Activated T-cell treated with anti-CD3 and anti-CD28 coated beads, Interleukin-2, amount 50 U/mL, for 48 hours (primary cell): Measurements from ENCODE around the gene POFUT2.
A peak's percentile ranks its signal among the peaks of the same experiment; 100 is the strongest.

Experiments
- DNase-seq, 2 experiments: peaks; one replicate each; pipeline ENCODE4 v3.0.0-alpha.2; 2020

The POFUT2 gene, protein sequence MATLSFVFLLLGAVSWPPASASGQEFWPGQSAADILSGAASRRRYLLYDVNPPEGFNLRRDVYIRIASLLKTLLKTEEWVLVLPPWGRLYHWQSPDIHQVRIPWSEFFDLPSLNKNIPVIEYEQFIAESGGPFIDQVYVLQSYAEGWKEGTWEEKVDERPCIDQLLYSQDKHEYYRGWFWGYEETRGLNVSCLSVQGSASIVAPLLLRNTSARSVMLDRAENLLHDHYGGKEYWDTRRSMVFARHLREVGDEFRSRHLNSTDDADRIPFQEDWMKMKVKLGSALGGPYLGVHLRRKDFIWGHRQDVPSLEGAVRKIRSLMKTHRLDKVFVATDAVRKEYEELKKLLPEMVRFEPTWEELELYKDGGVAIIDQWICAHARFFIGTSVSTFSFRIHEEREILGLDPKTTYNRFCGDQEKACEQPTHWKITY

DNA sequence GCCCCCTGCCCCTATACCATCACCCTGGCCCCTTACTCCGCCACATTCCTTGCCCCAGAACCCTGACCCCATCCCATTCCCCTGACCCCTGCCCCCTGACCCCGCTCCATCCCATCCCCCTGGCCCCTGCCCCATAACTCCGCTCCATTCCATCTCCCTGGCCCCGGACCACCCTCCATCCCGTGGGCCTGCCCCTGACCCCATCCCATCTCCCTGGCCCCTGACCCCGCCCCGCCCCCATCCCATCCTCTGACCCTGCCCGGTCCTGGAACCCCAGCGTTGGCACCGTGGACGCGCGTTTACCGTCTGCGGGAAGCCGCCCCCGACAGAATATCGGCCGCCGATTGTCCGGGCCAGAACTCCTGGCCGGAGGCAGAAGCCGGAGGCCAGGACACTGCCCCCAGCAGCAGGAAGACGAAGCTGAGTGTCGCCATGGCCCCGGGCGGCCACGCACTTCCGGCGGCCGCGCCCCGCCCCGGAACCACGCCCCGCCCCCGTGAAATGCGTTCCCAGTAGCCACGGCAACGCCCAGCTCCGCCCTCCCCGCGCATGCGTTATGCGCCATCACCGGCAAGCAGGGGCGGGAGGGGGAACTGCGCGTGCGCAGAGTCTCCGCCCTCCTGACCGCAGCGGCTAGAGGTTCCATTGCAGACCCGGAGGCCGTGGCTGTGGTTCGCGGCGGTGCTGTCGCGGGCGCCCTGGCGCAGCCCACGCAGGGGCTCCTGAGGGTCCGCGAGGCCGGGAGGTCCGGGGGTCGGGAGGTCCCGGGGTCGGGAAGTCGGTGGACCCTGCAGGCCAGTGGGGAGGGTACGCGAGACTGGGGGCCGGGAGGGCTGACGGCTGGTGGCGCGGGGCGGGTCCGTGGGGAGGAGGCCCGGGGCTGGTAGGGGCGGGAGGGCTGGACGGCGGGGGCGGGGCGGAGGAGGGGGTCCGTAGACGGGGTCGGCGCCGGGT is at the start of gene POFUT2:
TSS of gene POFUT2 (minus strand) at position 458 of the 954 bp plus-strand sequence. CDS start at position 434, 24 bp downstream.
- peak; percentile 99 for DNase-seq

DNA sequence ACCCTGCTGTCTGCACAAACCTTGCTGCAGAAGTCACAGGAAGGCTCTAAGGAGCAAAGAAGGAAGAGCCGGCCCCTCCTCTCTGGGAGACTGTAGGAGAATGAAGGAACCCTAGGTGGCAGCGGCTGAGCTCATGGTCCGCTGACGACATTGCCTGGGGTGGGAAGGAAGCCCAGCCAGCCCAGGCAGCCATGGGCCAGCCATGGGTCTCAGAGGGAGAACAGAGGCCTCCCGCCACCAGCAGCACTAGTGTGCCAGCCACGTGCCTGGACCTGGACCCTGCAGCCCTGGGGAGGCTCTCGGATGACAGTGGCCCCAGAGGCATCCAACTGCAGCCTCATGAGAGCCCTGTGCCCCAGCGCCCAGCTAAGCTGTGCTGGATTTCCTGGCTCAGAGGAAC is 49.2 kb upstream of the POFUT2 start:
- no peak for DNase-seq

DNA sequence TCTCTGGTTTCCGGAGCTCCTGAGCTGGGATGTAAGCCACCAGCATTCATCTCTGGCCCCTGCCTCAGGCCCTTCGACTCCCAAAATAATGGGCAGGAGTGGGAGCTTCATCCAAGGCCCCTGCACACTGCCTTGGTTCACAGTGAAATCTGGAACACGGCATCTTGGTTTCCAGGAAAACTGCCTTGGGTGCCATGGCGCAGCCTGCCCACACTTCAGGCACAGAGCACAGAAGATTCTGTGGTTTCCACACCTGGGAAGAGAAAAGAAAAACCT is 48.8 kb upstream of the POFUT2 start:
- no peak for DNase-seq

DNA sequence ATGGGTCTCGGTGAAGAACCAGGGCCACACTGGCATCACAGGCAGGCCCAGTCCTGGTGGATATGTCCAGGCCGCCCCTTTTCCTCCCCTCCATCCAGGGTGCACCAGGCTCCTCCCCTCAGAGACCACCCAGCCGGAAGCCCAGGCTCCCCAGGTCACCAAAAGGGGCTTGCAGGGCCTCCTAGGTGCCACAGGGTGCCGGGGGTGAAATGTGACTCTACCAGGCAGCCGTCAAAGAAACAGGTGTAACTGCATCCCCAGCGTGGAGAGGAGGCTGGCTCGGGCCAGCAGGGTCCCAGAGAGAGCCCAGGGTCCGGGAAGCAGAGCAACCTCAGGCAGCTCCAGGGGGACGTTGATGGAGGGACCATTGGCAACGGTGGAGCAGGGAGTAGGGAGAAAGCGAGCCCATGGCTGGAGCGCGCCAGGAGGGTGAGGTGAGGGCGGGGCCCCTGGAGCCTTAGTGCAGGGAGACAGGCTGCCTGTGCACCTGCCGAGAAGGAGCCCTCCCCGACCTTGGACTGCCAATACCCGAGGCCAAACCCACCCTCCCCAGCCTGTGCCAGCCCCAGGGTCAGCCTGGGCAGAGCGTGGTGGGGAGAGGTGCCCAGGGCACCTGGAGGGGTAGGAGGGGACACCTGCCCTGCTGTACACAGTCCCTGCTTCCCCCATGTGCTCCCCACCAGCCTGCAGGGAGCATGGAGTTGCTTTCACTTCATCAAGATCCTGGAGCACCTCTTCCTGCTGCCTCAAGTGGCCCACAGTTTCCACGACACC is 48.3 kb upstream of the POFUT2 start:
- DNase-seq: no peak

DNA sequence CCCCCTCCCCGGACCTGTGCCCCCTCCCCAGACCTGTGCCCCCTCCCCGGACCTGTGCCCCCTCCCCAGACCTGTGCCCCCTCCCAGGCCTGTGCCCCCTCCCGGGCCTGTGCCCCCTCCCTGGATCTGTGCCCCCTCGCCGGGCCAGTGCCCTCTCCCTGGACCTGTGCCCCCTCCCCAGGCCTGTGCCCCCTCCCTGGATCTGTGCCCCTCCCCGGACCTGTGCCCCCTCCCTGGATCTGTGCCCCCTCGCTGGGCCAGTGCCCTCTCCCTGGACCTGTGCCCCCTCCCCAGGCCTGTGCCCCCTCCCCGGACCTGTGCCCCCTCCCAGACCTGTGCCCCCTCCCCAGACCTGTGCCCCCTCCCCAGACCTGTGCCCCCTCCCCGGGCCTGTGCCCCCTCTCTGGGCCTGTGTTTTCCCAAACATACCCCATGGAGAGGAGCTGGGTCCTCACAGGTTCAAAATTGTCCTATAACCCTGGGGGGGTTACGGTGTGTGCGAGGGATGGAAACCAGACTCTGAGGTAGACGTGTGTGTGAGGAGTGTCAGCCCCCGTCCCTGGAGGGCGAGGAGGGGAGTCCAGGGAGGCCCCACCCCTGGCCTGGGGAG is 47.6 kb upstream of the POFUT2 start:
- DNase-seq: no peak

DNA sequence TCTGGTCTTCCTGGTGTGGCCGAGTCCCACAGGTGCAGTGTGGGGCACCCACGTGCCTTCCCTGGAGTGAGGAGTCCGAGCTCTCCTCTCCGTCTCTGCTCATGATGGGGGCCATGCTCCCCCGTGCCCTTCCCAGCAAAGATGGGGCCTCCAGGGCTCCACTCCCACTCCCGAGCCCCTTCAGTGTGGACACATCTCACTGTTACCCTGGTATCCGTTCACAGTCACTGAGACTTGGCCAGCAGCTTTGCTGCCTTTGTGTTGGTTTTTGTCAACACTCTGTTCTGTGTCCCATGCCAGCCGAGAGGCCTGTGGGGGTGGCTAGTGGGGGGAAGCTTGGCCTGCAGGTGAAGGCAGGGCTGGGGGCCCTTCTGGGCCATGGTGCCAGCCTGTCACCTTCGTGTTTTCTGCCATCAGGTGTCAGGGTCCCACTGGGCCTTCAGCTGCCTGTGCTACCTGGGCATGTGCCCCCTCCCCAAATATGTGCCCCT is 46.9 kb upstream of the POFUT2 start:
- DNase-seq: no peak

DNA sequence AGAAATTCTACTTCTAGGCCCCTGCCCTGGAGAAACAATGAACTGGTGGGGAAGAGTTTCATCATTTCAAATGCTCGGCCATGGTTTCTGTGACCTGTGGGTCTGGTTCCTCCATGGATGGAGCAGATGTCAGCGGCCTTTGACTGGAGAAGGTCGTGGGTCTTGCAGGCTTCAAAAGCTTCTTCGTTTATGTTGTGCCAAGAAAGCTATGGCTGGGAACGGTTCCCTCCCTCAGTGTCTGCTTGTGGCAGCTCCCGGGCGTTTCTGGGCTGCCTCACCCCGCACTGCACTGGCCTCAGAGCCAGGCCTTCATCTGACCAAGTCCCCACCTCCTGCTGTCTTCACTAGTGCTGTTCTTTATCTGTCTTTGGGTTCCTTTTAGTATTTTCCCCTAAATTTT is 46.4 kb upstream of the POFUT2 start:
- no peak for DNase-seq

DNA sequence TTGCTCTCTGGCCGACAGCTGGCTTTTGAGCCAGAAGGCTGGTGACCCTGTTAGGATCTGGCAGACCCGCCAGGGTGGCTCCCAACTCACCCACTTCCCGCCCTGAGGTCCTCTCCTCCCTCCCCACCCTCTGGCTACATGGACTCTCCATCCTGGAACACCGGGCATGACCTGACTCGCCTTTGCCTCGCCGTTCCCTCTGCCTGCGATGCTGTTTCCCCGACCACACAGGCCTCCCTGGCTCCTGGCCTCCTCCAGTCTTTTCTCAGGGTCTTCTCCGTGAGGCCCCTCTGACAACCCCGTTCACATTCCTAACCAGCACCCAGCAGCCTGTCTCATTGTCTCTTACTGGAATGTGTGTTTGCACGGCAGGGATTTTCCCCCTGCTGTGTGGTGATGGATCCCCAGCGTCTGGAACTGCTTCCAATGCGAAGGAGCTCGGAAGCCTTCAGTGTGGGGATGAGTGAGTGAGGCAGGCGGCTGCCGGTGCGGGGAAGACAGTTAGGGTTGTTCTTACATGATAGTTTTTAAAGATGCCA is 46.0 kb upstream of the POFUT2 start:
- no peak for DNase-seq

DNA sequence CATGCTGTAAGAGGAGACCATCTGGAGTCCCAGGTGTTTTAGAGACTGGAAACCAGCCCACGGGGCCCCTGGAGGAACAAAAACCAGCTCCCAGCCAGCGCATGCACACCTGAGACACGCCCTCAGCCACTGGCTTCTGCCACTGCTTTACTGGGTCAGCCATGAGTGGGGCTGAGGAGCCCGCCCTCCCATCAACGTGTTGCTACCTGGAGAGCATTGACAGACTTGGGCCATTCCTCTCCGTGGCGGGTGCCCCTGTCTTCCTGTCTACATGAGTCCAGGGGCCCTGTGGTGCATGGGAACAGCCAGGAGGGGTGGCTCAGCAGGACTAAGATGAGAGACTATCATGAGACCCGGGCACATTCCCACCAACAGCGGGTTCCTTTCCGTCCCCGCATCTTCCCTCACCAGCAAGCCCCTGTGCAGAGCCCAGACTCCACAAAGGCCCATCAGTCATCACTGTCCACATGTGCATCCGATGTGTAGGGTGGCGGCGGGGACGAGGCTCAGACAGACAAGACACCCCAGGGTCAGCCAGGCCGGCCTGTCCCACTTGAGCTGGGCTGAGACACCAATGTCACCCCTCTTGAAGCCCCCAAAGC is 45.4 kb upstream of the POFUT2 start:
- DNase-seq: no peak

DNA sequence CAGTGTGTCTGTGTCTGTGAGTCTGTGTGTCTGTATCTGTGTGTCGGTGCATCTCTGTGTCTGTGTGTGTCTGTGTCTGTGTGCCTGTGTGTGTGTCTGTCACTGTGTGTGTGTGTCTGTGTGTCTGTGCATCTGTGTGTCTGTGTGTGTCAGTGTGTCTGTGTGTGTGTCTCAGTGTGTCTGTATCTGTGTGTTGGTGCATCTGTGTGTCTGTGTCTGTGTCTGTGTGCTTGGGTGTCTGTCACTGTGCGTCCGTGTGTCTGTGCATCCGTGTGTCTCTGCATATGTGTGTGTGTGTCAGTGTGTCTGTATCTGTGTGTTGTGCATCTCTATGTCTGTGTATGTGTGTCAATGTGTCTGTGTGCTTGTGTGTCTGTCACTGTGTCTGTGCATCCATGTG is 44.7 kb upstream of the POFUT2 start:
- no peak for DNase-seq

DNA sequence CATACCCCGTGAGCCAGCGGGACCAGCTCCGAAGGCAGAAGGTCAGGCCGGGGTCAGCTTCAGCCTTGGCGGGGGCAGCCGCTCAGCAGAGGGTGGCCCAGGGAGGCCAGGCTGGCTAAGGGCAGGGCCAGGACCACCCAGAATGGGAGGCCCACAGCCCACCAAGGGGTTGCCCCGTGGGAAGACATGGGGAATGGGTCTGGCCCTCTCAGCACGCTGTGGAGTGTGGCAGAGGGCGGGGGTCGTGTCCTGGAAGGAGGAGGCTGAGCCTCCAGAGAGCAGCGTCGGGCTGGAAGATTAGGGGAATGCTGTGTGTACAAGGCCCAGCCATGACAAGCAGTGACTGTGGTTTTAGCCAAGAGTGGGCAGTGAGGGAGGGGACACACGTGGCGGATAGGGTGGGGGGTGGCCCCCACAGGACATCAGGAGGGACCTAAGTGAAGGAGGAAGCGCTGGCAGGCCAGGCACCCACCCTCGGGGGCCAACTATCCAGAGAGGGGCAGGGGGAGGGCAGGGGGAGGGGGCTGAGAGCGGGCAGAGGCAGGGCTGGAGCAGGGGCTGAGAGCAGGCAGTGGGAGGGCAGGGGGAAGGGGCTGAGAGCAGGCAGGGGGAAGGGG is 43.9 kb upstream of the POFUT2 start:
- DNase-seq: no peak

DNA sequence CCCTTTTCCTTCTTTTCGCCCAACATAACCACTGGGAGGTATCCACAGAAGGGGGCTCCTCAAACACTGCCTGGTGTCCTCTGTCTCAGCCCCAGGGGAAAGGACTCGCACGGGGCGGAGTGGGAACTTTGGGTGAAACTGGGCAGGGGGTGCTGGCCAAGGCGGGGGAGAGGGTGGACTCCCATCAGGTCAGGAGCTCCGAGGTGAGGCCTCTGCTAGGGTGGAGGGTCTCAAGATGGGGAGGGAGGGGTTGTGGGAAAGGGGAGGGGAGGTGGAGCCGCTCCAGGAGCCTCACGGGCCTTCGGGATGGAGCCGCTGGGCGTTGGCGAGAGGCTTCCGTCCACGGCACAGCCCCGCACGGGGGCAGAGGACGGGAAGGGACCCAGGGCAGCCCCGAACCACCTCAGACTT is 43.2 kb upstream of the POFUT2 start:
- DNase-seq: no peak

DNA sequence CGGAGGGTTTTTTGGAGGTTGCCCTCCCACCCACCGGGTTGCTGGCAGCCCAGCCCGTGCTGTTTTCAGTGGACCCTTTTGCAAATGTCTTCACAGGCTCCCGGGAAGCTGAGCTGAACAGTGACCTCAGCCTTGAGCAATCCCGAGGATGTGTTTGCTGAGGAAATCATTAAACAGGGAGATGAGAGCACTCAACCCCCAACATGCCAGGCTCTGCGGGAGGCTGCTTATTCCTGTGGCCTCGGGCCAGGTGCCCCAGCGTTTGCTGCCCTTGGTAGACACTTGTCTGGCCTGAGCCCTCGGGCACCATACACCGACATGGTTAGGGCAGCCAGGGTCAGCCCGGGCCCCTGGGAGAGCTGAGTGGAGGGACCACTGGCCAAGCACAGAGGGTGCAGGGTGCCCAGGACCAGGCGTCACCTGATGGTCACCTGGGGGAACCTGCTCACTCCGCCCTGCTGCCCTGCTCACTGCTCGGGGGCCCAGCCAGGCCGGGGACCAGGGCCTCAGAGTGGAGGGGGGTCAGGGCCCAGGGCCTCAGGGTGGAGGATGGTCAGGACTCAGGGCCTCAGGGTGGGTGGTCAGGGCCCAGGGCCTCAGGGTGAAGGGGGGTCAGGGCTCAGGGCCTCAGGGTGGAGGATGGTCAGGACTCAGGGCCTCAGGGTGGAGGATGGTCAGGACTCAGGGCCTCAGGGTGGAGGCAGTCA is 42.5 kb upstream of the POFUT2 start:
- no peak for DNase-seq

DNA sequence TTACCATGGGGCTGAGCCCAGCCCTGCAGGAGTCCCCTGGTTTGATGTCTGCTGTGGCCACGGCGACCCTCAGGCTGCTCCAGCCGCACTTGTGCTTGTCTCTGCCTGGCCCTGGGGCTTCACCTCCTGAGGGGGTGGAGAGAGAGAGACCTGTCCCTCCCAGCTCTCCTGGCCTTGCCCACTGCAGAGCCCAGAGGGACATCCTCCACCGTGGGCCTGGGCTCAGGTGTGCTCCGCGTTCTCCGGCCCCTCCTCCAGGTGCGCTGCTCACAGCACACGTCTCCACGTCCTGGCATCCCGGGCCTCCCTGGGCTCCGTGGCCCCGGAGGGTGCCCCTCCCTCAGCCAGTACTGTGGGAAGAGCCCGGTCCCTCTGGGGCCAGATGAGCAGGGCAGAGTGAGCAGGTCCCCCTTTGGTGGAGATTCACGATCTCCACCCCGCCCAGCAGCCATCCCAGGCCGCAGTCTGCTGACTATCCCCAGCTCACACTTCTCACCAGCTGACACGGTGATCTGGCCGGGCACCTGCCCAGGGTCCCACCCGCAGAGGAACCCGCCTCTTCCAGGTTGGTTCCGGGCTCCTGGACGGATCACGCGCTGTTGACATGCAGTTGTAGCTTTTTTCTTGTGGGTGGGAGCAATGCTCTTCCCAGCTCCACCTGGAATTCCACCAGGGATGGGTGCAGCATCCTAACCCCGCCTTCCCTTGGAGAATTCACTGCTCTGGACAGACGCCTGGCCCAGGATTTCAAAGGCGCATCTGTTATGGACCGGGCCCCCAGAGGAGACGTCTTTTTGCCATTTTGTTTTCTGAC is 41.8 kb upstream of the POFUT2 start:
- DNase-seq: no peak

DNA sequence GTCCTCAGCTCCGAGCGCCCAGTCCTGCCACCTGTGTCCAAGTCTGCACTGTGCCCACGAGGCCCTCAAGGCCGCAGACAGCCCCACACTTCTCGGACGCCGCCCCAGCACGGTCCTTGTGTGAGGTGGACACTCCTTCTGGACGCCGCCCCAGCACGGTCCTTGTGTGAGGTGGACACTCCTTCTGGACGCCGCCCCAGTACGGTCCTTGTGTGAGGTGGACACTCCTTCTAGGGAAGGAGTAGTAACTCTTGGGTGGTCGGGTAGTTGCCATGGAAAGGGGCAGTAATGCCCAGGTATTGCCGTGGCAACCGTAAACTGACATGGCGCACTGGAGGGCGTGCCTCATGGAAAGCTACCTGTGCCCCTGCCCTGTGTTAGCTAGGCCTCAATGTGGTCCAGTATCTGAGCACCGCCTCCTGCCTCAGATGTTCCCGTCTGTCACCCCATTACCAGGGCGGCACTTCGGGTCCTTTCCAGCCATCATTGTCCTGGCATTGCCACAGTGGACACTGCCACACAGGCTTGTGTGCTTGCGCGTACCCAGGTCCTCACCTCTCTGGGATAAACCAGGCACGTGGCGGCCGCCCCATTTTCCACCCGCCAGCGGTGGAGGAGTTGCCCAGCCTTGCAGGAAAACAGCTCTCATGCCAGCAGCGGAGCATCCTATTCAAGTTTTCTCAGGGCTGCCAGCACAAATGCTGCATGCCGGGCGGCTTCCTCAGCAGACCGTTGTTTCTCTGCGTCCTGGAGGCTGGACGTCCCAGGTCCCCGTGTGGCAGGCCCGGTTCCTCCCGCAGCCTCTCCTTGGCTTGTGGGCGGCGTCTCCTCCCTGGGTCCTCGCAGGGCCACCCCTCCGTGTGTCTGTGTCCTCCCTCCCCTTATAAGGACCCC is 40.8 kb upstream of the POFUT2 start:
- DNase-seq: no peak

DNA sequence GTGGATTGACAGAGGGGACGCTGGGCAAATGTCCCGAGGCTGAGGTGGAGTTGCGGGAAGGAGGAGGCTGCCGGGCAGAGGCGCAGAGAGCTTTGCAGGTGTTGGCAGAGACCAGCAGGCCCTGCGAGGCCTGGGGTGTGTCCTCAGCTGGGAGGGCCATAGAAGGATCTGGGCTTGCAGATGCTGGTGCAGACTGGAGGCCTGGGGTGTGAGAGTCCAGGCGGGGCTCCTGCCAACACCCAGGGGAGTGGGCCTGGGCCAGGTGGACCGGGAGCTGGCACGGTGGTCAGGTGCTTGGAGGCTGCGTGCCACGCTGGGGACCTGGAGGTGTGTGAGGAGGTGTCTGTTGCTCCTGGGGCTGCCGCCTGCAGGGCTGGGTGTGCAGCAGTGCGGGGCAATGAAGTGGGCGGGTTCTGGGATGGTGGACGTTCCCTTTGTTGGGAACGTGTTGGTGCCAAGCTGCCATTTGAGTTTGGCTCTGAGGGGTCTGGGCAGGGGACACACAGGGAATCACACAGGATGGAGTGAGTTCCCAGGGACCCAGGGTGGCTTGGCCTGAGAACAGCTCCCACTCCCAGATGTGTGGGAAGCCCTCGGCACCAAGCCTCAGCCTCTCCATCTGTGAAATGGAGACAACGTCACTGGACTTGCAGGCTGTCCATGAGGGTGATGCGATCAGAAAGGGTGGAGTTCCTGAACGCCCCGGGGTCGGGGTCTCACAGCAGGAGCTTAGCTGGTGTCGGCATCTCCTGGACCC is 39.9 kb upstream of the POFUT2 start:
- no peak for DNase-seq

DNA sequence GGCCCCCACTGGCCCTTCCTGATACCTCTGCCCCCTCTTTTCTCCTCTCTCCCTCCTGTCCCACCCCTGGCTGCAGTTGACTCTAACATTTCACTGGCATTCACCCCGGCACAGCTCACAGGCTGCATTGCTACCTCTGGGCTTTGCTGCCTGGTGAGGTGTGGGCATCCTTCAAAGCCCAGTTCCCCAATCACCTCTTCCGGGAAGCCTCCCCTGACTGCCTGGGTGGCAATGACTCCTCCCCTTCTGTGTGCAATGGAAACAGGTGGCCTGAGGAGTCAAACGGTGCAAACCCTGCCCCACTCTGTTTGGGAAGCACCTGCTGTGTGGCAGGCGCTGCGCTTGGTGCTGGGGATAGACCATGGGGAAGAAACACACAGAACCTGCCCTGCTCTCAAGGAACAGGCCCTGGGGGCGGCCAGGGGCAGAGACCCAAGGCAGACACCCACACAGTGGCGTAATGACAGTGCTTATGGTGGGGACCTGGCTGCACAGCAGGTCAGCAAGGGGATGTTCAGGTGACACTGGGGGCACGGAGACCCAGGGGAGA is 39.3 kb upstream of the POFUT2 start:
- no peak for DNase-seq
